Immature natural killer cell (primary cell): Measurements from ENCODE around the gene ZIC5. TPM values are rescaled to one million over a fixed set of nuclear protein-coding genes. Genes with fewer than 3 reads are reported as not detected.

Source experiments
- DNase-seq, 3 donors: peaks; one replicate each; pipeline ENCODE4 v3.0.0; 2022; ENCODE audit warnings: mixed read lengths in 1 of 3
- H3K27ac Mint-ChIP-seq, 6 donors: one replicate each; pipeline ENCODE4 v1.8.0; 2020; ENCODE audit warnings: mixed read lengths in 6 of 6, mild to moderate bottlenecking in 5 of 6, inconsistent platforms in 4 of 6, moderate library complexity in 3 of 6
- H3K27me3 Mint-ChIP-seq, 3 donors: one replicate each; pipeline ENCODE4 v1.8.0; 2020 to 2021; ENCODE audit warnings: low read depth in 3 of 3, mild to moderate bottlenecking in 3 of 3, mixed read lengths in 3 of 3, moderate library complexity in 3 of 3, inconsistent platforms in 1 of 3
- H3K36me3 Mint-ChIP-seq, 3 donors: one replicate each; pipeline ENCODE4 v1.8.0; 2020; ENCODE audit warnings: mixed read lengths in 3 of 3, inconsistent platforms in 2 of 3, mild to moderate bottlenecking in 2 of 3
- H3K4me1 Mint-ChIP-seq, 2 donors: one replicate each; pipeline ENCODE4 v1.8.0; 2020; ENCODE audit warnings: inconsistent platforms in 2 of 2, mild to moderate bottlenecking in 2 of 2, mixed read lengths in 2 of 2, moderate library complexity in 1 of 2
- H3K4me3 Mint-ChIP-seq, 5 donors: one replicate each; pipeline ENCODE4 v1.8.0; 2020; ENCODE audit warnings: mild to moderate bottlenecking in 5 of 5, mixed read lengths in 5 of 5, inconsistent platforms in 3 of 5, moderate library complexity in 3 of 5
- H3K9me3 Mint-ChIP-seq, 6 donors: one replicate each; pipeline ENCODE4 v1.8.0; 2020; ENCODE audit warnings: mild to moderate bottlenecking in 6 of 6, mixed read lengths in 6 of 6, inconsistent platforms in 4 of 6, moderate library complexity in 3 of 6
- polyA plus RNA-seq, 3 donors: library from polyadenylated mRNA; unstranded; fragments of 300-500 nt; fragmentation: Illumina TruSeq; gene quantifications; one replicate each; pipeline ENCODE4 v1.2.3, GENCODE V29; 2021

Gene ZIC5
- polyA plus RNA-seq, 3 donors from 2014 or later = not detected

GRCh38 chr13:99991828-99992775 lies 20.5 kb upstream of the ZIC5 start:
- peaks cover 13 to 18% of the 10 kb centered on the region in 2 donors for H3K4me1 Mint-ChIP-seq
- DNase-seq = no peak
- peak overlapping the region in 1 of 5 donors; percentile 35 for H3K4me3 Mint-ChIP-seq
- no peak overlapping the region for H3K27ac Mint-ChIP-seq
- H3K36me3 Mint-ChIP-seq = peaks cover 0 to 15% (median 3%) of the 10 kb centered on the region in 3 donors
- H3K9me3 Mint-ChIP-seq = peaks cover 10 to 51% (median 16%) of the 10 kb centered on the region in 6 donors
- H3K27me3 Mint-ChIP-seq = peaks cover 74 to 92% (median 83%) of the 10 kb centered on the region in 3 donors

GRCh38 chr13:99991013-99991827 lies 19.7 kb upstream of the ZIC5 start:
- H3K27ac Mint-ChIP-seq = no peak overlapping the region
- peak overlapping the region in 1 of 5 donors; percentile 38 for H3K4me3 Mint-ChIP-seq

GRCh38 chr13:99990126-99990977 lies 18.8 kb upstream of the ZIC5 start:
- peaks cover 0 to 8% (median 5%) of the 10 kb centered on the region in 3 donors for H3K36me3 Mint-ChIP-seq
- peaks cover 5 to 47% (median 16%) of the 10 kb centered on the region in 6 donors for H3K9me3 Mint-ChIP-seq
- peak overlapping the region in 4 of 5 donors; percentile 18 to 61 (median 40) for H3K4me3 Mint-ChIP-seq
- no peak overlapping the region for H3K27ac Mint-ChIP-seq
- H3K4me1 Mint-ChIP-seq = peaks cover 15% of the 10 kb centered on the region in 2 donors
- H3K27me3 Mint-ChIP-seq = peaks cover 69 to 91% (median 82%) of the 10 kb centered on the region in 3 donors
- DNase-seq = no peak

More at GRCh38 chr13:99991013-99991827, 19.7 kb upstream of the ZIC5 start:
- peaks cover 72 to 92% (median 84%) of the 10 kb centered on the region in 3 donors for H3K27me3 Mint-ChIP-seq
- no peak for DNase-seq
- peaks cover 0 to 12% (median 3%) of the 10 kb centered on the region in 3 donors for H3K36me3 Mint-ChIP-seq
- H3K4me1 Mint-ChIP-seq = peaks cover 14 to 18% of the 10 kb centered on the region in 2 donors
- peaks cover 10 to 50% (median 16%) of the 10 kb centered on the region in 6 donors for H3K9me3 Mint-ChIP-seq

GRCh38 chr13:99989276-99990125 lies 17.9 kb upstream of the ZIC5 start:
- Mint-ChIP-seq H3K4me1 (peaks cover 16 to 18% of the 10 kb centered on the region in 2 donors), H3K9me3 (peaks cover 5 to 41% (median 16%) of the 10 kb centered on the region in 6 donors), H3K27ac (no peak overlapping the region), H3K4me3 (peak overlapping the region in 3 of 5 donors; percentile 26 to 61 (median 53)), H3K27me3 (peaks cover 64 to 87% (median 80%) of the 10 kb centered on the region in 3 donors), H3K36me3 (peaks cover 0 to 5% (median 5%) of the 10 kb centered on the region in 3 donors)
- DNase-seq = no peak

GRCh38 chr13:99988529-99989275 lies 17.1 kb upstream of the ZIC5 start:
- peaks cover 64 to 87% (median 84%) of the 10 kb centered on the region in 3 donors for H3K27me3 Mint-ChIP-seq
- H3K27ac Mint-ChIP-seq = peak overlapping the region in 1 of 6 donors; percentile 49
- H3K36me3 Mint-ChIP-seq = peaks cover 0 to 5% (median 5%) of the 10 kb centered on the region in 3 donors
- no peak for DNase-seq
- peaks cover 3 to 43% (median 21%) of the 10 kb centered on the region in 6 donors for H3K9me3 Mint-ChIP-seq
- peaks cover 20 to 26% of the 10 kb centered on the region in 2 donors for H3K4me1 Mint-ChIP-seq
- peak overlapping the region in 2 of 5 donors; percentile 51 to 53 for H3K4me3 Mint-ChIP-seq

GRCh38 chr13:99987154-99988019 lies 15.8 kb upstream of the ZIC5 start:
- Mint-ChIP-seq H3K4me1 (peaks cover 30 to 39% of the 10 kb centered on the region in 2 donors), H3K27me3 (peaks cover 64 to 89% (median 86%) of the 10 kb centered on the region in 3 donors), H3K4me3 (peak overlapping the region in 1 of 5 donors; percentile 58), H3K9me3 (peaks cover 5 to 37% (median 18%) of the 10 kb centered on the region in 6 donors), H3K36me3 (peaks cover 0 to 5% (median 5%) of the 10 kb centered on the region in 3 donors), H3K27ac (peak overlapping the region in 1 of 6 donors; percentile 37)
- no peak for DNase-seq

- Mint-ChIP-seq H3K4me1 (peaks cover 30 to 39% of the 10 kb centered on the region in 2 donors), H3K27ac (peak overlapping the region in 1 of 6 donors; percentile 37), H3K4me3 (peak overlapping the region in 1 of 5 donors; percentile 58), H3K9me3 (peaks cover 5 to 33% (median 16%) of the 10 kb centered on the region in 6 donors), H3K27me3 (peaks cover 58 to 83% (median 80%) of the 10 kb centered on the region in 3 donors), H3K36me3 (peaks cover 0 to 5% (median 5%) of the 10 kb centered on the region in 3 donors)
- no peak for DNase-seq
Observed at GRCh38 chr13:99986741-99987140, 15.2 kb upstream of the ZIC5 start.

GRCh38 chr13:99985886-99986527 lies 14.4 kb upstream of the ZIC5 start:
- DNase-seq = no peak
- Mint-ChIP-seq H3K4me1 (peaks cover 30 to 39% of the 10 kb centered on the region in 2 donors), H3K27me3 (peaks cover 55 to 75% (median 75%) of the 10 kb centered on the region in 3 donors), H3K9me3 (peaks cover 5 to 33% (median 16%) of the 10 kb centered on the region in 6 donors), H3K27ac (peak overlapping the region in 2 of 6 donors; percentile 66 to 75), H3K4me3 (peak overlapping the region in 3 of 5 donors; percentile 31 to 69 (median 58)), H3K36me3 (peaks cover 0 to 5% (median 5%) of the 10 kb centered on the region in 3 donors)

- DNase-seq = no peak
- peaks cover 0 to 5% (median 5%) of the 10 kb centered on the region in 3 donors for H3K36me3 Mint-ChIP-seq
- H3K4me3 Mint-ChIP-seq = peak overlapping the region in 1 of 5 donors; percentile 69
- peaks cover 55 to 71% (median 69%) of the 10 kb centered on the region in 3 donors for H3K27me3 Mint-ChIP-seq
- H3K4me1 Mint-ChIP-seq = peaks cover 27 to 39% of the 10 kb centered on the region in 2 donors
- peak overlapping the region in 1 of 6 donors; percentile 66 for H3K27ac Mint-ChIP-seq
- peaks cover 5 to 33% (median 16%) of the 10 kb centered on the region in 6 donors for H3K9me3 Mint-ChIP-seq
Observed at GRCh38 chr13:99985241-99985874, 13.8 kb upstream of the ZIC5 start.
